ENCODE measurements around the gene CLMN. TPM values are rescaled to one million over a fixed set of nuclear protein-coding genes. Genes with fewer than 3 reads are reported as not detected.

The CLMN gene
- total RNA-seq, 1 donor from 2014 or later = 0.26 TPM

GRCh38 chr14:95167177-95167576 is 152.5 kb downstream of the CLMN start:
- no peak for DNase-seq (ENCODE audit: low read depth in 2 of 2)

GRCh38 chr14:95165517-95165916 is 154.2 kb downstream of the CLMN start:
- DNase-seq (ENCODE audit: low read depth in 2 of 2) = no peak

DNA sequence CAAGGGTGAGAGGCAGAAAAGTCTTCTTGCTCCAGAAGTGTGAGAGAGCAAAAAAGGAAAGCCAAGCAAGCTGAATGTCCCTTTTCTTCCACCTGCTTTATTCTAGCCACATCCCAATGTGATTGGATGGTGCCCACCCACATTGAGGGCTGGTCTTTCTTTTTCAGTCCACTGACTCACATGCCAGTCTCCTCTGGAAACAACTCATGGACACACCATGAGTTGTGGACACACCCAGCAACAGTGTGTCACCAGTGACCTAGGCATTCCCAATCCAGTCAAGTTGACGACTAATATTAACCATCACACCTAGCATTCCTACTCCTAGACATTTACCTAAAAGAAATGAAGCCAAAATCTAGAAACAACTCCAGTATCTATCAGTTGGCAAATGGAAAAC is 155.2 kb downstream of the CLMN start:
- DNase-seq (ENCODE audit: low read depth in 2 of 2) = no peak

DNA sequence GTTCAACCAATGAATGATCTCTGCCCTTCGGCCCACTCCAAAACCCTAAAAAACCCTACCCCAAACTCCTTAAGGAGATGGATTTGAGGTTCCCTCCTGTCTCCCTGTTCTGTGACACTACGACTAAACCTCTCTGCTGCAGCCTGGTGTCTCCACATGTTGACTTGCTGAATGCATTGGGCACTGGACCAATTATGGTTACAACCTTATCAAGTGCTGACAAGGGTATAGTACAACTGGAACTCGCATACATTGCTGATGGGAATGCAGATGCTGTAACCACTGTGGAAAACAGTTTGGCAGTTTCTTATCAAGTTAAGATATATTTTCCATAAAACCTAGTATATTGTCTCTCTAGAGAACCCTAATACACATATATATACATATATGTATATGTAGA is 156.0 kb downstream of the CLMN start:
- no peak for DNase-seq (ENCODE audit: low read depth in 2 of 2)

- no peak for DNase-seq (ENCODE audit: low read depth in 2 of 2)
These were observed 156.6 kb downstream of the CLMN start for GRCh38 chr14:95163132-95163531.

DNA sequence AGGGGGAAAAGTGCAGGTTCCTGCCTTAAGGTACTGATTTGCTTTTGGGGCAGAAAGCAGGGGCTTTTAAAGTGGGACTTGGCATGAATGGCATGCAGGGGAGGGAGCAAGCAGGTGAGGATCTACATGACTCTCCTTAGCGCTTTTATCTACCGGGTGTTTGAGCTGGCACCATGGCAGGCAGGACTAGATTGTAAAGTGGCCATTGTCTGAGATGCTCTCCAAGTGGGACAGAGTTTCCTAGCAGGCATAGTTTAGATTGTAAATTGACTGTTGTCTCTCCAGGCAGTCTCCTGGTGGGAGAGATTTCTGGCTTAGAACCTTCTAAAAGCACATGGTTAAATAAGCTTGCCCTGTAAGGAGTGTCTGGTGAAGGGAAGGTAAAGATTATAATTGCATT is 157.1 kb downstream of the CLMN start:
- DNase-seq (ENCODE audit: low read depth in 2 of 2) = no peak

GRCh38 chr14:95157327-95158189 is 162.2 kb downstream of the CLMN start, which contains the start of gene DICER1:
TSS of gene DICER1 (minus strand) at chr14:95157529. CDS start at chr14:95133458, 24,071 bp downstream.
- peak; percentile 81 to 96 for DNase-seq (ENCODE audit: low read depth in 2 of 2)

DNA sequence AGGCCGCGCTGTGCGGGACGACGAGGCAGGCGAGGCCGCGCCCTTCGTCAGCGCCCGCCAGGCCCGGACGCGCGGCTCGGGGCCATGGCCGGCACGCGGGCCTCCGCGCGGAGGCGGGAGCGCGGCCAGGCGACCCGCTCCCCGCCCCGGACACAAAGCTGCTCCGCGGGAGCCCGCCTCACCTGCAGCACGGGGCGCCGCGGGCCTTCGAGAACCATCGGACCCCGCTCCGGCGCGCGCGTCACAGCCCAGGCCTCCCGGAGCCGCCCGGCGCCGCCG is 162.7 kb downstream of the CLMN start:
- no peak for DNase-seq (ENCODE audit: low read depth in 2 of 2)

- DNase-seq (ENCODE audit: low read depth in 2 of 2) = peak in 1 of 2 donors; percentile 47
These were observed 163.3 kb downstream of the CLMN start for GRCh38 chr14:95156161-95157047.

- DNase-seq (ENCODE audit: low read depth in 2 of 2) = no peak
These were observed 164.7 kb downstream of the CLMN start for GRCh38 chr14:95155045-95155444.

GRCh38 chr14:95153866-95154265 is 165.8 kb downstream of the CLMN start:
- DNase-seq (ENCODE audit: low read depth in 2 of 2) = no peak

DNA sequence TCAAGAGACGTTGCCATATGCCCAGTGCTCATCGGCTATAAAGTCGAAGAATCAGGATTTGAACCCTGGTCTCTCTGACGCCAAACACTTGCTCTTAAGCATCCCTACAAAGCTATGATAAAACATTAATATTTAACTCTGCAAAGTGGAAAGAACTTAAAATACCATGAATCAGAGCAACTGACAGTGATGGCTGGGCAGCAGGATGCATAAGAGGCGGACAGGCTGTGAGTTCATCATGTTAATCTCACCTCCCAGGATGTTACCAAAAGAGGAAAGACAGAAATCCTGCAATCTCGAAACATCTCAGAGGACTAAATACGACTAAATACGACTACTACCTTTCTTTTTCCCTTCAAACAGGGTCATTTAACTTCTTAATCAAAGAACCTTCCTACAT is 168.1 kb downstream of the CLMN start:
- DNase-seq (ENCODE audit: low read depth in 2 of 2) = no peak

GRCh38 chr14:95150910-95151309 is 168.8 kb downstream of the CLMN start:
- no peak for DNase-seq (ENCODE audit: low read depth in 2 of 2)

DNA sequence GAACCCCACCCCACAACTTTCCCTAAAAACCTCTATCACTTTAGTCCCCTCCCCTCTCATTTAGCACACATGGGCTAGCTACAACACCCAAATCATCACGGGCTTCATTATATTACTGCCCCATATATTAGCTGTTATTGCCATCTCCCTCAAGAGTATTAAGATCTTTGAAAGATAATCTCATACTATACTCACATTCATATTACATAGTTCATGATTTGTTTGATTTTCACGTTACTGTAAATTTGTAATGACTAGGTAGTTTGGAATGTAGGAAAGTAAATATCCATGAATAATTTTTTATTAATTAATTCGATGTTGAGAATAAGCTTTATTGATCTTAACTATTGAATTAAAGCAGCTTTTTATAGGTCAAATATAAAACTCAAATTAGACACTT is 170.3 kb downstream of the CLMN start:
- no peak for DNase-seq (ENCODE audit: low read depth in 2 of 2)

DNA sequence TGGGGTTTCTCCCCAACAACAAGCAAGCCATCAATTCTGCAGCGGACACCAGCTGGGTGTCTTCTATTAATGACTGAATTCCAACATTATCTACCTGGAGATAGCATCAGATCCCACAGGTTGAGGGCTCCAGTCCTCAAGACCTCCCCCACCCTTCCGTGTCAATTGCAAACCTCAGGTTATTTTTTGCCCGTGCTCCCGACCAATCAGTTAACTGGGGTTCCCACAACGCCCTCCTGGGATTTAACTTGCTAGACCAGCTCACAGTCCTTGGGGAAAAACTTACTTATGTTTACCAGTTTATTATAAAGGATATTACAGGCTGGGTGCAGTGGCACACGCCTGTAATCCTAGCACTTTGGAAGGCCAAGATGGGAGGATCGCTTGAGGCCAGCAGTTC is 172.1 kb downstream of the CLMN start:
- no peak for DNase-seq (ENCODE audit: low read depth in 2 of 2)

- DNase-seq (ENCODE audit: low read depth in 2 of 2) = no peak
These were observed 173.5 kb downstream of the CLMN start for GRCh38 chr14:95146079-95146771.

DNA sequence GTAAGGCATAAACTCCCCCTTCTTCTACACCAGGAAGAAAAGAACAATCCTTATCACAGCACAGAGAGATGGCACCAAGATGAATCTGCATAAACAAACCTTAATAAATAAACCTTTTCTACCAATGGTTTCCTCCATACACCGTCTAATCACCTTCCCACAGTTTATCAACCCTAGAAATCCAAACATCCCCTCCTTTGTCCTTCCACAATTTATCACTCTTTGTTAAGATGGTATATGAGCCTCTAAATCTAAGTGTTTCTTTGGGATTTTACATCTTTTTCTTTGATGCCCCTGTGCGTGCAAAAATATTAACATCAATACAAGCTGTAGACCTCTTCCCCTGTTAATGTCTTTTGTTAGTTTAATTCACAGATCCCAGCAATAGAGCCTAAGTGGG is 174.9 kb downstream of the CLMN start:
- no peak for DNase-seq (ENCODE audit: low read depth in 2 of 2)

DNA sequence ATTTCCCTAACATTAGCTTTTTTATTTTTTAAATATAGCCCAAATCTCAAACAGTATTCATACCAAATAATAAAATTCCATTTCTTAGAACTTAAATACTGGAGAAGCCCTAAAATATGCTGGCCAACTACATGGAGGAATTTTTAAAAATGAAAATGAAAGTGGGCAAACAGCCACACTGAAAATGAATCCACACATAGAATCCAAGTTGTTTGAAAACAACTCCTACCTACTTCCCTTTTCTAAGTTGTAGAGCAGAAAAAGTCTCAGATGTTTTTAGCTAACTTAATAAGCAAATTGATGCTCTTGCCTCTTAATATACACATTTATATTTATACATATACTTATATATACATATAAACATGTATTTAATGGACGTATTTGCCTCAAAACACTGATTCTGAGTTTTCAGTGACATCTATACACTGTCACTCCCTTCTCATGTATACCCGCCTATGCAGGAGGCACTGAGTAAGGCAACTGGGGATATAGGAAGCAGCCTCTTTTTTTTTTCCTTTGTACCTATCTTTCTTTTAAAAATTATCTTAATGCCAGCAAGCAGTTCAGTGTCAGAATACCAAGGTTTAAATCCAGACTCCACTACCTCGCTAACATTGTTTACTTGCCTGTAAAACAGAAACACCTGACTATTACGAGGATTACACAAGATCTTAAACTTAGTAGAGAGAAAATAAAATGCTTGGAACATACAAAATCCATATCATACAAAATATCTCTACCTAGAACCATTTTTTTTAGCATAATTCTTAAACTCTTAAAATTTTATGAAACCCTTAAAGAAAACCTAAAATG is 175.7 kb downstream of the CLMN start:
- peak in 1 of 2 donors; percentile 7 for DNase-seq (ENCODE audit: low read depth in 2 of 2)

DNA sequence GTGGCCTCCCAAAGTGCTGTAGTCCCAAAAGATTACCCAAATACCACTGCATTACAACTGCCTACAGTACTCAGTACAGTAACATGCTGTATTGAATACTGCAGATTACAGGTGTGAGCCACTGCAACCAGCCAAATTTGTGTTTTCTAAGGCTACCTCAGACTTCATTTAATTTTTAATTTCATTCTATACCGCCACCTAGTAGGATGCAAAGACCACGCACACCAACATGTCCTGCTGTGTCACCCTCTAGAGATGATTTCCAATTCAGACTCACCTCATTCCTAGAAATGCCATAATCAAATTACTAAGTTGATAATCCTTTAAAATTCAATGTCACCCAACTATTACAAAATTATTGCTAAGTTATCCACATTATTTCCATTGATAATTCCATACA is 177.5 kb downstream of the CLMN start:
- no peak for DNase-seq (ENCODE audit: low read depth in 2 of 2)

- DNase-seq (ENCODE audit: low read depth in 2 of 2) = no peak
These were observed 178.0 kb downstream of the CLMN start for GRCh38 chr14:95141684-95142083.

All from dermis microvascular lymphatic vessel endothelial cell (primary cell).